Pons (tissue), 1 donor: Measurements from ENCODE around the gene NEB.

Experiments
- DNase-seq: peaks from one replicate; pipeline ENCODE4 v3.0.0-alpha.2; 2016; ENCODE audit warnings: low spot score

NEB gene

GRCh38 chr2:151556121-151556520, 178.2 kb downstream of the NEB start:
- DNase-seq, result no peak

GRCh38 chr2:151552287-151552686, 182.0 kb downstream of the NEB start:
- DNase-seq, result no peak

GRCh38 chr2:151551556-151551955, 182.7 kb downstream of the NEB start:
- no peak for DNase-seq

GRCh38 chr2:151549191-151549590, 185.1 kb downstream of the NEB start:
- DNase-seq, result no peak

- no peak for DNase-seq
These were observed 189.8 kb downstream of the NEB start for GRCh38 chr2:151544449-151544848.

GRCh38 chr2:151543876-151544275, 190.4 kb downstream of the NEB start:
- no peak for DNase-seq

- DNase-seq, result no peak
These were observed 200.3 kb downstream of the NEB start for GRCh38 chr2:151534001-151534400.

GRCh38 chr2:151533127-151533526, 201.1 kb downstream of the NEB start:
- DNase-seq, result no peak

GRCh38 chr2:151526572-151527090, 207.6 kb downstream of the NEB start:
- no peak for DNase-seq

GRCh38 chr2:151525821-151526373, 208.4 kb downstream of the NEB start:
- DNase-seq, result no peak

- DNase-seq, result no peak
These were observed 210.4 kb downstream of the NEB start for GRCh38 chr2:151523850-151524249.

- DNase-seq, result no peak
These were observed 211.7 kb downstream of the NEB start for GRCh38 chr2:151522556-151522955.

GRCh38 chr2:151520976-151521375, 213.3 kb downstream of the NEB start:
- DNase-seq, result no peak

GRCh38 chr2:151518802-151519201, 215.5 kb downstream of the NEB start:
- DNase-seq, result no peak

GRCh38 chr2:151508519-151508918, 225.8 kb downstream of the NEB start:
- no peak for DNase-seq

- no peak for DNase-seq
These were observed 228.1 kb downstream of the NEB start for GRCh38 chr2:151506170-151506569.

- DNase-seq, result no peak
These were observed 236.1 kb downstream of the NEB start for GRCh38 chr2:151498178-151498577.

GRCh38 chr2:151491496-151491895, 242.8 kb downstream of the NEB start:
- no peak for DNase-seq

GRCh38 chr2:151490276-151490675, 244.0 kb downstream of the NEB start:
- DNase-seq, result no peak

GRCh38 chr2:151486053-151486452, 248.2 kb downstream of the NEB start:
- no peak for DNase-seq

- no peak for DNase-seq
These were observed 250.2 kb downstream of the NEB start for GRCh38 chr2:151484100-151484499.

- DNase-seq, result no peak
These were observed 250.7 kb downstream of the NEB start for GRCh38 chr2:151483546-151483945.

GRCh38 chr2:151482171-151482725, 252.0 kb downstream of the NEB start:
- DNase-seq, result no peak

GRCh38 chr2:151481744-151482143, 252.5 kb downstream of the NEB start:
- DNase-seq, result no peak
